HEK293T (cell line): ENCODE results near the gene RBM6.

ENCODE experiments used
- CTCF ChIA-PET: fragments of 350-600 bp; formaldehyde crosslinking; extraction: SDS; loops from one replicate; lab custom pipeline; 2021; ENCODE audit warnings: antibody characterized with exemption, inconsistent platforms; lab: Yijun Ruan, JAX
- POLR2A ChIA-PET: fragments of 350-600 bp; formaldehyde crosslinking; extraction: SDS; loops from one replicate; lab custom pipeline; 2020; ENCODE audit warnings: antibody characterized with exemption, inconsistent platforms; lab: Yijun Ruan, JAX
- DNase-seq: peaks from one replicate; pipeline ENCODE4 v3.0.0; 2012; ENCODE audit warnings: mixed read lengths; ENCODE audit errors: extremely low spot score
- ARNT ChIP-seq: fragments of 450-650 bp; IDR thresholded peaks from 2 replicates; pipeline ENCODE4 v1.6.1; 2017; ENCODE audit warnings: mild to moderate bottlenecking
- BHLHE40 ChIP-seq: fragments of 450-650 bp; IDR thresholded peaks from 2 replicates; pipeline ENCODE4 v1.6.1; 2016; ENCODE audit warnings: mild to moderate bottlenecking, moderate library complexity, borderline replicate concordance
- CTBP1 ChIP-seq: fragments of 450-650 bp; IDR thresholded peaks from 2 replicates; pipeline ENCODE4 v1.6.1; 2016; ENCODE audit warnings: borderline replicate concordance
- ELF4 ChIP-seq: fragments of 450-650 bp; IDR thresholded peaks from 2 replicates; pipeline ENCODE4 v1.6.1; 2017; ENCODE audit warnings: antibody characterized with exemption
- FOXA1 ChIP-seq: fragments of 450-650 bp; IDR thresholded peaks from 2 replicates; pipeline ENCODE4 v1.6.1; 2016; ENCODE audit warnings: mild to moderate bottlenecking
- FOXK2 ChIP-seq: fragments of 450-650 bp; IDR thresholded peaks from 2 replicates; pipeline ENCODE4 v1.6.1; 2016; ENCODE audit warnings: mild to moderate bottlenecking
- FOXM1 ChIP-seq: fragments of 450-650 bp; IDR thresholded peaks from 2 replicates; pipeline ENCODE4 v1.6.1; 2017; ENCODE audit warnings: mild to moderate bottlenecking, borderline replicate concordance
- HDGF ChIP-seq: fragments of 450-650 bp; IDR thresholded peaks from 2 replicates; pipeline ENCODE4 v1.6.1; 2017; ENCODE audit warnings: antibody characterized with exemption, borderline replicate concordance
- L3MBTL2 ChIP-seq: fragments of 450-650 bp; conservative IDR thresholded peaks from 2 replicates; pipeline ENCODE4 v1.6.1; 2016; ENCODE audit warnings: mild to moderate bottlenecking
- LEF1 ChIP-seq: fragments of 450-650 bp; IDR thresholded peaks from 2 replicates; pipeline ENCODE4 v1.6.1; 2017; ENCODE audit warnings: mild to moderate bottlenecking, borderline replicate concordance
- NFRKB ChIP-seq: fragments of 450-650 bp; IDR thresholded peaks from 2 replicates; pipeline ENCODE4 v1.6.1; 2016; ENCODE audit warnings: mild to moderate bottlenecking, moderate library complexity
- SP1 ChIP-seq: fragments of 450-650 bp; IDR thresholded peaks from 2 replicates; pipeline ENCODE4 v1.6.1; 2017
- SUZ12 ChIP-seq: fragments of 450-650 bp; IDR thresholded peaks from 2 replicates; pipeline ENCODE4 v1.6.1; 2016; ENCODE audit warnings: mild to moderate bottlenecking
- TARDBP ChIP-seq: fragments of 450-650 bp; IDR thresholded peaks from 2 replicates; pipeline ENCODE4 v1.6.1; 2016
- ZNF384 ChIP-seq: fragments of 450-650 bp; IDR thresholded peaks from 2 replicates; pipeline ENCODE4 v1.6.1; 2016
- TF ChIP-seq, protein P1 (sequence below): fragments of 450-650 bp; IDR thresholded peaks from 2 replicates; pipeline ENCODE4 v1.6.1; 2016

The RBM6 gene

GRCh38 chr3:49968346-49968745 is 28.4 kb downstream of the RBM6 start:
- ChIA-PET POLR2A (no interaction called here), CTCF (no interaction called here)
- TF ChIP-seq HDGF (no peak), TARDBP (no peak), CTBP1 (no peak), FOXA1 (no peak), LEF1 (no peak), ELF4 (no peak), L3MBTL2 (no peak), ZNF384 (no peak), NFRKB (no peak), SP1 (no peak), ARNT (no peak), BHLHE40 (no peak), SUZ12 (no peak), FOXK2 (no peak), FOXM1 (no peak)
- TF ChIP-seq, protein P1, sequence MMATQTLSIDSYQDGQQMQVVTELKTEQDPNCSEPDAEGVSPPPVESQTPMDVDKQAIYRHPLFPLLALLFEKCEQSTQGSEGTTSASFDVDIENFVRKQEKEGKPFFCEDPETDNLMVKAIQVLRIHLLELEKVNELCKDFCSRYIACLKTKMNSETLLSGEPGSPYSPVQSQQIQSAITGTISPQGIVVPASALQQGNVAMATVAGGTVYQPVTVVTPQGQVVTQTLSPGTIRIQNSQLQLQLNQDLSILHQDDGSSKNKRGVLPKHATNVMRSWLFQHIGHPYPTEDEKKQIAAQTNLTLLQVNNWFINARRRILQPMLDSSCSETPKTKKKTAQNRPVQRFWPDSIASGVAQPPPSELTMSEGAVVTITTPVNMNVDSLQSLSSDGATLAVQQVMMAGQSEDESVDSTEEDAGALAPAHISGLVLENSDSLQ = no peak
- DNase-seq = no peak

- no peak for DNase-seq
- ChIA-PET CTCF (no interaction called here), POLR2A (no interaction called here)
- TF ChIP-seq HDGF (no peak), FOXA1 (no peak), NFRKB (no peak), ELF4 (no peak), TARDBP (no peak), ZNF384 (no peak), L3MBTL2 (no peak)
Measured at GRCh38 chr3:49972656-49973055, 32.7 kb downstream of the RBM6 start.

DNA sequence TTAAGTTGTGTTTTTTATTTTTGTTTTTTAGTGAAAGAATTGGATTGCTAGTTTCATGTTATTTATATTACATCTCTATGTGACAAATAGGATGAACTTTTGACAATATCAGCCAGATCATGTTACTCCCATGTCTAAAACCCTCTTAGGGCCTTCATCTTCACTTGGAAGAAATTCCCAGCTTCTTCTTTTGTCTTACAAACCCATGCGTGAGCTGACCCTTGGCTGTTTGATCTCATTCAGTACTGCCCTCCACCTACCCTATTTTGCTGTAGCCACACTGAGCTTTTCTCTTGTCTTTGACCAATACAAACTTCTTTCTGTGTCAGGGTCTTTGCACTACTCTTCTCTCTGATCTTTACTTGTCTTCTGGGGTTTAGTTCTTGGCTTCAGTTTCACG is 37.0 kb downstream of the RBM6 start:
- no peak for DNase-seq
- POLR2A ChIA-PET = no interaction called here
- CTCF ChIA-PET = no interaction called here
- no peak for TF ChIP-seq NFRKB
- TF ChIP-seq, protein P1 = no peak

- ChIA-PET CTCF (no interaction called here), POLR2A (no interaction called here)
- DNase-seq = no peak
Measured at GRCh38 chr3:49984394-49984793, 44.4 kb downstream of the RBM6 start.

GRCh38 chr3:49992326-49992725 is 52.4 kb downstream of the RBM6 start:
- POLR2A ChIA-PET = interaction anchor here (1.3 kb wide), 1 partner anchor 52 kb away, joined by 3 read pairs; the partner anchor contains the start of gene RBM6
- TF ChIP-seq FOXM1 (no peak), LEF1 (no peak), ZNF384 (no peak), ARNT (no peak), CTBP1 (no peak), NFRKB (no peak), L3MBTL2 (no peak), SP1 (no peak), BHLHE40 (no peak), ELF4 (no peak), HDGF (no peak), SUZ12 (no peak), FOXK2 (no peak), TARDBP (no peak), FOXA1 (no peak)
- TF ChIP-seq, protein P1 = no peak
- no peak for DNase-seq
- CTCF ChIA-PET = no interaction called here

More at GRCh38 chr3:49984394-49984793, 44.4 kb downstream of the RBM6 start:
- TF ChIP-seq TARDBP (no peak), FOXA1 (no peak)

DNA sequence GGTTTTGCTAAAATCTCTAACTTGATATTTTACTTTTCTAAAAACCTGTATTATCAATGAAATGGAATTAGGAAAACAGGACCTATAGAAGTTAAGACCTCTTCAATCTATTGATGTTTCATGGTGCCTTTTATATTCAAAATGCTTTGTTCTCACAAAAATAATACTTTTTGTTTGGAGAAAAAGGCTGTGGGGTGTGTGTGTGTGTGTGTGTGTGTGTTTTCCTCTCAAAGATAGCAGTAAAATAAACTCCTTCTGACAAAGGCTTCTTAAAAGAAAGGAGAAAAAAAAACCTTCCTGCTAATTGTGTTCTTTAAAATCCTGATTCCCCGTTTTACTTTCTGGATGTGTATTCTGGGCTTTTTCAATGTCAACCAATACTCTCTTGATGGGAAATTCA is 54.5 kb downstream of the RBM6 start:
- CTCF ChIA-PET = no interaction called here
- no peak for DNase-seq
- TF ChIP-seq LEF1 (no peak), FOXM1 (no peak), ARNT (no peak), FOXA1 (no peak), HDGF (no peak), L3MBTL2 (no peak), BHLHE40 (no peak), SP1 (no peak), TARDBP (no peak), FOXK2 (no peak), CTBP1 (no peak), ELF4 (no peak), SUZ12 (no peak), NFRKB (no peak), ZNF384 (no peak)
- TF ChIP-seq, protein P1 = no peak
- POLR2A ChIA-PET = no interaction called here

DNA sequence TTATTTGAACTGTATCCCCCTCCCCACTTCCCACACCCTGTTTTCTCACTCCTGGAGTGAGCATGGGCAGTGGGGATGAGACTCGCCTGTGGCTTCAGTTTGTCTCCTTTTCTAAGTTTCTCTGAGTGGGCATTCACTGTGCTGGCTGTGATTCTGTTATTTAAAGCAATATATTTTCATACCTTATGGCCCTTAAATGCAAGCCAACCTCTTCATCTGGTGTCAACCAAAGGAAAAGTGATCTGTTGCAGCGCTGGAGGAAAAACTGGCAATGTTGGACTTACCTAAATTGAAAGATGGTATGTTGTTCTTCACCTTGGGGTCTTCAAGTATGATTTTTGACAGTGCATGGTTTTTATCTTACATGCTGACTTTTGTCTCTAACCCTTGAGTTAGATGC is 56.1 kb downstream of the RBM6 start:
- no peak for TF ChIP-seq SP1
- TF ChIP-seq, protein P1 = no peak
- TF ChIP-seq TARDBP = no peak
- TF ChIP-seq ZNF384 = no peak
- no peak for TF ChIP-seq SUZ12
- TF ChIP-seq BHLHE40 = no peak
- no peak for TF ChIP-seq FOXK2
- TF ChIP-seq LEF1 = no peak
- no peak for TF ChIP-seq NFRKB
- ChIA-PET CTCF (no interaction called here), POLR2A (no interaction called here)
- no peak for DNase-seq
